Loucy (cell line): ENCODE data around the gene MAPK1.
A peak's percentile ranks its signal among the peaks of the same experiment; 100 is the strongest.

Experiments used
- H2AFZ ChIP-seq: fragments of 200-600 bp; sonication (generic); 2 replicates; pipeline ENCODE4 v1.6.0; 2016; ENCODE audit warnings: antibody characterized with exemption, mild to moderate bottlenecking, low read length, moderate library complexity
- H3F3A ChIP-seq: fragments of 200-600 bp; 2 replicates; pipeline ENCODE4 v1.6.0; 2016; ENCODE audit warnings: antibody characterized with exemption, low read depth, mild to moderate bottlenecking
- H3K27me3 ChIP-seq: fragments of 200-600 bp; sonication (generic); 2 replicates; pipeline ENCODE4 v1.6.1; 2014; ENCODE audit warnings: low read length, mild to moderate bottlenecking; ENCODE audit not compliant: insufficient read depth, poor library complexity, severe bottlenecking
- H3K36me3 ChIP-seq: fragments of 200-600 bp; sonication (generic); 2 replicates; pipeline ENCODE4 v1.6.1; 2016; ENCODE audit warnings: low read length; ENCODE audit not compliant: insufficient read depth
- H3K4me1 ChIP-seq: fragments of 200-600 bp; sonication (generic); 2 replicates; pipeline ENCODE4 v1.5.1; 2014; ENCODE audit warnings: low read length, mild to moderate bottlenecking; ENCODE audit not compliant: insufficient read depth, poor library complexity, severe bottlenecking
- H3K4me2 ChIP-seq: fragments of 200-600 bp; sonication (generic); 2 replicates; pipeline ENCODE4 v1.6.0; 2014; ENCODE audit warnings: antibody characterized with exemption, low read length, low read depth, mild to moderate bottlenecking; ENCODE audit not compliant: poor library complexity, severe bottlenecking
- H3K4me3 ChIP-seq: fragments of 200-600 bp; sonication (generic); 2 replicates; pipeline ENCODE4 v1.5.1; 2014; ENCODE audit warnings: low read length, mild to moderate bottlenecking, mixed read lengths; ENCODE audit not compliant: poor library complexity, severe bottlenecking
- H3K79me2 ChIP-seq: fragments of 200-600 bp; sonication (generic); 2 replicates; pipeline ENCODE4 v1.6.1; 2014; ENCODE audit warnings: low read length; ENCODE audit not compliant: insufficient read depth
- H3K9ac ChIP-seq: fragments of 200-600 bp; sonication (generic); 2 replicates; pipeline ENCODE4 v1.6.0; 2014; ENCODE audit warnings: mild to moderate bottlenecking, low read depth, low read length, moderate library complexity; ENCODE audit not compliant: poor library complexity, severe bottlenecking
- H3K9me2 ChIP-seq: fragments of 200-600 bp; sonication (generic); replicated peaks from 2 replicates; pipeline ENCODE4 v1.6.1; 2016; ENCODE audit warnings: low read depth, low read length, mixed read lengths
- H3K9me3 ChIP-seq: fragments of 200-600 bp; sonication (generic); 2 replicates; pipeline ENCODE4 v1.6.1; 2014; ENCODE audit warnings: mild to moderate bottlenecking, antibody characterized with exemption, low read length, low read depth; ENCODE audit not compliant: insufficient read depth
- H4K20me1 ChIP-seq: fragments of 200-600 bp; sonication (generic); 2 replicates; pipeline ENCODE4 v1.6.0; 2014; ENCODE audit warnings: antibody characterized with exemption, low read length, mild to moderate bottlenecking; ENCODE audit not compliant: insufficient read depth, poor library complexity, severe bottlenecking
- CTCF ChIP-seq: fragments of 200-600 bp; sonication (generic); conservative IDR thresholded peaks from 2 replicates; pipeline ENCODE4 v1.5.1; 2014; ENCODE audit warnings: mild to moderate bottlenecking, antibody characterized with exemption, low read length
- EZH2phosphoT487 ChIP-seq: fragments of 200-600 bp; IDR thresholded peaks from 2 replicates; pipeline ENCODE4 v1.6.1; 2018; ENCODE audit warnings: antibody characterized with exemption, mild to moderate bottlenecking, moderate library complexity, borderline replicate concordance

Gene MAPK1

DNA sequence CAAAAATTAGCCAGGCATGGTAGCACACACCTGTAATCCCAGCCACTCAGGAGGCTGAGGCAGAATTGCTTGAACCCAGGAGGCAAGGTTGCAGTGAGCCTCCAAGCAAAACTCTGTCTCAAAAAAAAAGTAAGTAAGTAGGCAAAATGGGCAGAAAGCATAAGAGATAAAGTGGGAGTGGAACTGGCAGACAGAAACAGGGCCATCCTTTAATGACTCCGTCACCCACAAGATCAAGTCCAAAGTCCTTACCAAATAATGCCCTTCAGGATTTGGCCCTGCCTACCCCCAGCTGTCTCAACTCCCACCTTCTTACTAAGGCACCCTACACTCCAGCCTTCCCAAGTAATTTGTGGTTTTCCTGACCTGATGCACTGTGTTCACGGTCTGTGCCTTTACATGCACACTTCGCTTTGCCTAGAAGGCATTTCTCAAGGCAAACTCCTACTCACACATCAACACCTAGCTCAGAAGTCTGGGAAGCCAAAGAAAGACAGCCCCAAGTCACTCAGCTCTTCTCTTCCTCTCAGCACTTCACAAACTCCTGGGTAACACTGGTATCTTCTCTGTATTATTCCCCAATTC, 6.1 kb downstream of the MAPK1 start:
- H3K9me2 ChIP-seq = no peaks in the 10 kb centered on the region
- H3K9me3 ChIP-seq = no peaks in the 10 kb centered on the region
- no peaks in the 10 kb centered on the region for H3F3A ChIP-seq
- no peaks in the 10 kb centered on the region for H3K36me3 ChIP-seq
- H3K79me2 ChIP-seq = peaks cover 98% of the 10 kb centered on the region
- no peaks in the 10 kb centered on the region for H3K27me3 ChIP-seq
- TF ChIP-seq CTCF (no peak), EZH2phosphoT487 (no peak)
- peak overlapping the region; percentile 32 for H3K4me3 ChIP-seq
- peak overlapping the region; percentile 5 for H3K9ac ChIP-seq
- H2AFZ ChIP-seq = no peak overlapping the region
- H4K20me1 ChIP-seq = peaks cover 98% of the 10 kb centered on the region
- peaks cover 75% of the 10 kb centered on the region for H3K4me1 ChIP-seq
- H3K4me2 ChIP-seq = peak overlapping the region; percentile 84

GRCh38 chr22:21860491-21861039, 6.9 kb downstream of the MAPK1 start:
- Histone ChIP-seq H2AFZ (no peak overlapping the region), H3K36me3 (no peaks in the 10 kb centered on the region), H3K4me1 (peaks cover 70% of the 10 kb centered on the region), H3K79me2 (peaks cover 98% of the 10 kb centered on the region), H3K4me3 (peak overlapping the region; percentile 60), H3K9ac (no peak overlapping the region), H3K27me3 (no peaks in the 10 kb centered on the region), H3K9me3 (no peaks in the 10 kb centered on the region), H3K4me2 (peak overlapping the region; percentile 84), H3K9me2 (no peaks in the 10 kb centered on the region), H4K20me1 (peaks cover 98% of the 10 kb centered on the region), H3F3A (no peaks in the 10 kb centered on the region)
- TF ChIP-seq EZH2phosphoT487 (no peak), CTCF (no peak)

- no peaks in the 10 kb centered on the region for H3F3A ChIP-seq
- H3K36me3 ChIP-seq = no peaks in the 10 kb centered on the region
- H3K9me2 ChIP-seq = no peaks in the 10 kb centered on the region
- H3K4me2 ChIP-seq = peak overlapping the region; percentile 84
- H3K4me1 ChIP-seq = peaks cover 53% of the 10 kb centered on the region
- H3K9me3 ChIP-seq = no peaks in the 10 kb centered on the region
- peaks cover 90% of the 10 kb centered on the region for H4K20me1 ChIP-seq
- H2AFZ ChIP-seq = no peak overlapping the region
- H3K4me3 ChIP-seq = peak overlapping the region; percentile 39
- no peak for TF ChIP-seq EZH2phosphoT487
- no peak for TF ChIP-seq CTCF
- peaks cover 98% of the 10 kb centered on the region for H3K79me2 ChIP-seq
- peak overlapping the region; percentile 17 for H3K9ac ChIP-seq
- H3K27me3 ChIP-seq = no peaks in the 10 kb centered on the region
Measured at GRCh38 chr22:21858025-21858764, 9.2 kb downstream of the MAPK1 start.
